ENCODE results near the gene RGS14.

GRCh38 chr5:177409043-177409801 lies 51.5 kb downstream of the RGS14 start, which contains the start of gene F12:
- TF ChIP-seq CTCF (IDR thresholded peaks at IDR 0.05; ENCODE audit: extremely low read depth in 1 of 2, insufficient read depth in 1 of 2, low read depth in 1 of 2, low read length in 2 of 2) (no peak), EZH2 (IDR thresholded peaks at IDR 0.05; ENCODE audit: borderline replicate concordance, low read depth, low read length, severe bottlenecking) (no peak), POLR2AphosphoS5 (IDR thresholded peaks at IDR 0.05; ENCODE audit: insufficient read depth, low read depth, low read length) (no peak)
